Activated CD8-positive, alpha-beta T cell treated with anti-CD3 and anti-CD28 coated beads for 36 hours (primary cell): ENCODE measurements around the gene PCDHB13. TPM values are rescaled to one million over a fixed set of nuclear protein-coding genes. Genes with fewer than 3 reads are reported as not detected.

Experiments
- total RNA-seq, 2 experiments: library from RNA; stranded (reverse); gene quantifications; one replicate each; pipeline ENCODE4 v1.2.3, GENCODE V29; 2021

The PCDHB13 gene
- total RNA-seq, 2 experiments from 2014 or later: not detected

Other genes with a start within 250 kb of the PCDHB13 start
- gene PCDHAC2, start 247.4 kb upstream of the PCDHB13 start, total RNA-seq: not detected
- gene PCDHB1, start 162.5 kb upstream of the PCDHB13 start, total RNA-seq: not detected
- gene PCDHB2, start 119.3 kb upstream of the PCDHB13 start, total RNA-seq: not detected
- not detected for gene PCDHB3, start 113.4 kb upstream of the PCDHB13 start, total RNA-seq
- gene PCDHB4, start 92.1 kb upstream of the PCDHB13 start, total RNA-seq: not detected
- not detected for gene PCDHB5, start 78.7 kb upstream of the PCDHB13 start, total RNA-seq
- gene PCDHB6, start 63.9 kb upstream of the PCDHB13 start, total RNA-seq: not detected
- not detected for gene PCDHB7, start 41.3 kb upstream of the PCDHB13 start, total RNA-seq
- not detected for gene PCDHB8, start 36.1 kb upstream of the PCDHB13 start, total RNA-seq
- not detected for gene PCDHB16, start 31.5 kb upstream of the PCDHB13 start, total RNA-seq
- gene PCDHB9, start 26.8 kb upstream of the PCDHB13 start, total RNA-seq: not detected
- not detected for gene PCDHB10, start 21.6 kb upstream of the PCDHB13 start, total RNA-seq
- gene PCDHB11, start 14.3 kb upstream of the PCDHB13 start, total RNA-seq: not detected
- gene PCDHB12, start 5.2 kb upstream of the PCDHB13 start, total RNA-seq: not detected
- not detected for gene PCDHB14, start 9.4 kb downstream of the PCDHB13 start, total RNA-seq
- gene PCDHB15, start 31.5 kb downstream of the PCDHB13 start, total RNA-seq: not detected
- under 1 TPM in 1 of 2 experiments, not detected in 1; 0.25 TPM for gene SLC25A2, start 90.1 kb downstream of the PCDHB13 start, total RNA-seq
- gene TAF7, start 106.9 kb downstream of the PCDHB13 start, total RNA-seq: 10 to 100 TPM; 56.2 to 58.1 TPM
- under 1 TPM in 1 of 2 experiments, not detected in 1; 0.07 TPM for gene PCDHGA1, start 116.6 kb downstream of the PCDHB13 start, total RNA-seq
- gene PCDHGA2, start 124.8 kb downstream of the PCDHB13 start, total RNA-seq: not detected
- not detected for gene PCDHGA3, start 129.9 kb downstream of the PCDHB13 start, total RNA-seq
- not detected for gene PCDHGB1, start 136.2 kb downstream of the PCDHB13 start, total RNA-seq
- not detected for gene PCDHGA4, start 141.1 kb downstream of the PCDHB13 start, total RNA-seq
- under 1 TPM; 0.11 to 0.14 TPM for gene PCDHGB2, start 146.1 kb downstream of the PCDHB13 start, total RNA-seq
- not detected for gene PCDHGA5, start 150.2 kb downstream of the PCDHB13 start, total RNA-seq
- gene PCDHGB3, start 156.3 kb downstream of the PCDHB13 start, total RNA-seq: under 1 TPM; 0.07 to 0.16 TPM
- not detected for gene PCDHGA6, start 160.0 kb downstream of the PCDHB13 start, total RNA-seq
- not detected for gene PCDHGA7, start 168.8 kb downstream of the PCDHB13 start, total RNA-seq
- gene PCDHGB4, start 173.8 kb downstream of the PCDHB13 start, total RNA-seq: not detected
- gene PCDHGA8, start 178.7 kb downstream of the PCDHB13 start, total RNA-seq: not detected
- under 1 TPM in 1 of 2 experiments, not detected in 1; 0.11 TPM for gene PCDHGB5, start 184.0 kb downstream of the PCDHB13 start, total RNA-seq
- gene PCDHGA9, start 188.9 kb downstream of the PCDHB13 start, total RNA-seq: under 1 TPM in 1 of 2 experiments, not detected in 1; 0.09 TPM
- gene PCDHGB6, start 194.1 kb downstream of the PCDHB13 start, total RNA-seq: under 1 TPM in 1 of 2 experiments, not detected in 1; 0.09 TPM
- not detected for gene PCDHGA10, start 199.1 kb downstream of the PCDHB13 start, total RNA-seq
- gene PCDHGB7, start 203.8 kb downstream of the PCDHB13 start, total RNA-seq: not detected
- gene PCDHGA11, start 207.1 kb downstream of the PCDHB13 start, total RNA-seq: not detected
- gene PCDHGA12, start 216.6 kb downstream of the PCDHB13 start, total RNA-seq: not detected